Endothelial cell of umbilical vein (primary cell): ENCODE data around the gene KCTD10.

Experiments used
- EZH2 ChIP-seq: IDR thresholded peaks from 2 replicates; pipeline ENCODE4 v1.6.1; 2012; ENCODE audit warnings: borderline replicate concordance, low read depth, mild to moderate bottlenecking, moderate library complexity, low read length, inconsistent platforms; ENCODE audit not compliant: severe bottlenecking
- GATA2 ChIP-seq: IDR thresholded peaks from 2 replicates; pipeline ENCODE4 v1.7.0; 2011; ENCODE audit warnings: low read depth, mild to moderate bottlenecking, moderate library complexity, mixed read lengths, low read length; ENCODE audit not compliant: insufficient read length, insufficient read depth
- POLR2A ChIP-seq: IDR thresholded peaks from 2 replicates; pipeline ENCODE4 v1.6.1; 2012; ENCODE audit warnings: low read depth, mild to moderate bottlenecking, control low read depth, low read length
- POLR2AphosphoS5 ChIP-seq: IDR thresholded peaks from 2 replicates; pipeline ENCODE4 v1.6.1; 2012; ENCODE audit warnings: low read depth, mild to moderate bottlenecking, control low read depth, low read length, moderate library complexity; ENCODE audit not compliant: insufficient read depth
- TF ChIP-seq, protein P1 (sequence below), 2 donors: IDR thresholded peaks; 1 replicate in 1 of 2; 2 replicates in 1 of 2; pipeline ENCODE4 v1.5.1; 2011; ENCODE audit warnings: low read length in 2 of 2, mild to moderate bottlenecking in 2 of 2, moderate library complexity in 2 of 2, control low read depth in 1 of 2, inconsistent platforms in 1 of 2, low read depth in 1 of 2; ENCODE audit not compliant: insufficient read depth in 1 of 2; ENCODE audit errors: extremely low read depth in 1 of 2

DNA sequence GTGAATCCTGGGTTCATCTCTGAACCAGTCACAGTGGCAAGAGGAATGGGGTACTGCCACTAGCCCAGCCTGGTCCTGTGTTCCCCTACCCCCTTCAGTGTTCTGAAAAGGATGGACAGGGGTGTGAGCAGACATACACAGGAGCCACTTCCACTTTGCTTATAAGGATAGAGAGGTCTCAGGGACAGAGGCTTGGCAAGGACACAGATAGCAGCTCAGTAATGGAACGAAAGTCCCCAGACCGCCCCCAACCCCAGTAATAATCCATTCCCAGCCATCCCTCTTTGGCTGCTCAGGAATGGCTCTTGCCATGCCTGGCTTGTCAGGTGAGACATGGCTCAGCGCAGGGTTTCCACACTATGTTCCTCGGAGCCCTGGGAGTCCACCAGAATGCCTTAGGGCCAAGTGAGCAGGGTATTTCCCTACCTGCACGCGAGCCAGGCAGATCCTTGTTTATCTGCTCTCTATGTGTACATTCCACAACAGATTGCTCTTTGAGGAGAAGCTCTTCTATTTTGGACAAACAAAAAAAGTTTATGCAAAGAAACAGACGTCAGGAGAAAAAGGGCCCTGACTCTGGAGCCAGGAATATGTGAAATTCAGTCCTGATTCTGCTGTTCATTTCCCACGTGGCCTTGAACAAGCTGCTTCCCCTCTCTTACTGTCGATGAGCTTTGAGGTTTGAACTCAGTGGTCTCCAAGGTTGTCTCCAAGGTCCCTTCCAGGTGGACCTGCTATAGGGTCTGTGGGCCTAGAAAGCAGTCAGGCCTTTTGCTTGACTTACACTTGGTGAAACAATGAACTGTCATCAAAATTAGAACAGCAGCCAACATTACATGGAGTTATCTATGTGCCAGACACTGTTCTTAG, 10.3 kb upstream of the KCTD10 start:
- TF ChIP-seq POLR2AphosphoS5 (no peak), EZH2 (no peak), POLR2A (no peak), GATA2 (no peak)
- TF ChIP-seq, protein P1, sequence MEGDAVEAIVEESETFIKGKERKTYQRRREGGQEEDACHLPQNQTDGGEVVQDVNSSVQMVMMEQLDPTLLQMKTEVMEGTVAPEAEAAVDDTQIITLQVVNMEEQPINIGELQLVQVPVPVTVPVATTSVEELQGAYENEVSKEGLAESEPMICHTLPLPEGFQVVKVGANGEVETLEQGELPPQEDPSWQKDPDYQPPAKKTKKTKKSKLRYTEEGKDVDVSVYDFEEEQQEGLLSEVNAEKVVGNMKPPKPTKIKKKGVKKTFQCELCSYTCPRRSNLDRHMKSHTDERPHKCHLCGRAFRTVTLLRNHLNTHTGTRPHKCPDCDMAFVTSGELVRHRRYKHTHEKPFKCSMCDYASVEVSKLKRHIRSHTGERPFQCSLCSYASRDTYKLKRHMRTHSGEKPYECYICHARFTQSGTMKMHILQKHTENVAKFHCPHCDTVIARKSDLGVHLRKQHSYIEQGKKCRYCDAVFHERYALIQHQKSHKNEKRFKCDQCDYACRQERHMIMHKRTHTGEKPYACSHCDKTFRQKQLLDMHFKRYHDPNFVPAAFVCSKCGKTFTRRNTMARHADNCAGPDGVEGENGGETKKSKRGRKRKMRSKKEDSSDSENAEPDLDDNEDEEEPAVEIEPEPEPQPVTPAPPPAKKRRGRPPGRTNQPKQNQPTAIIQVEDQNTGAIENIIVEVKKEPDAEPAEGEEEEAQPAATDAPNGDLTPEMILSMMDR (IDR thresholded peaks at IDR 0.05; ENCODE audit: extremely low read depth in 1 of 2, insufficient read depth in 1 of 2, low read depth in 1 of 2, low read length in 2 of 2), result no peak
